Hepatocyte (in vitro differentiated cells): ENCODE results near the gene ALDOC. TPM values are rescaled to one million over a fixed set of nuclear protein-coding genes. Genes with fewer than 3 reads are reported as not detected.
A peak's percentile ranks its signal among the peaks of the same experiment; 100 is the strongest.

Experiments
- DNase-seq: peaks from one replicate; pipeline ENCODE4 v3.0.0-alpha.2; 2016; ENCODE audit warnings: low spot score
- H2AFZ ChIP-seq: fragments of 200-600 bp; sonication (generic); 2 replicates; pipeline ENCODE4 v1.6.0; 2016; ENCODE audit warnings: antibody characterized with exemption, mild to moderate bottlenecking
- H3K27ac ChIP-seq: fragments of 200-600 bp; sonication (generic); 2 replicates; pipeline ENCODE4 v1.5.1; 2016; ENCODE audit warnings: mild to moderate bottlenecking
- H3K27me3 ChIP-seq: fragments of 200-600 bp; sonication (generic); 2 replicates; pipeline ENCODE4 v1.6.1; 2016
- H3K36me3 ChIP-seq: fragments of 200-600 bp; sonication (generic); replicated peaks from 2 replicates; pipeline ENCODE4 v1.5.1; 2016; ENCODE audit warnings: low read depth; ENCODE audit not compliant: insufficient read depth
- H3K4me1 ChIP-seq: fragments of 200-600 bp; sonication (generic); 2 replicates; pipeline ENCODE4 v1.5.1; 2016; ENCODE audit warnings: mild to moderate bottlenecking, moderate library complexity; ENCODE audit not compliant: insufficient read depth
- H3K4me2 ChIP-seq: fragments of 200-600 bp; sonication (generic); 2 replicates; pipeline ENCODE4 v1.6.0; 2016
- H3K4me3 ChIP-seq: fragments of 200-600 bp; sonication (generic); 2 replicates; pipeline ENCODE4 v1.5.1; 2016; ENCODE audit warnings: mild to moderate bottlenecking
- H3K79me2 ChIP-seq: fragments of 200-600 bp; sonication (generic); 2 replicates; pipeline ENCODE4 v1.6.0; 2017; ENCODE audit warnings: mild to moderate bottlenecking
- H3K9me2 ChIP-seq: fragments of 200-600 bp; sonication (generic); replicated peaks from 2 replicates; pipeline ENCODE4 v1.6.0; 2017; ENCODE audit warnings: mild to moderate bottlenecking; ENCODE audit not compliant: insufficient read depth
- H3K9me3 ChIP-seq: fragments of 200-600 bp; sonication (generic); 2 replicates; pipeline ENCODE4 v1.5.1; 2016; ENCODE audit warnings: low read depth, mild to moderate bottlenecking
- H4K20me1 ChIP-seq: fragments of 200-600 bp; sonication (generic); 2 replicates; pipeline ENCODE4 v1.6.0; 2016; ENCODE audit warnings: mild to moderate bottlenecking; ENCODE audit not compliant: insufficient read depth, poor library complexity, severe bottlenecking
- CTCF ChIP-seq: fragments of 200-600 bp; sonication (generic); IDR thresholded peaks from 2 replicates; pipeline ENCODE4 v1.5.1; 2016; ENCODE audit warnings: antibody characterized with exemption, mild to moderate bottlenecking; ENCODE audit not compliant: poor library complexity
- EZH2 ChIP-seq: fragments of 200-600 bp; sonication (generic); IDR thresholded peaks from 2 replicates; pipeline ENCODE4 v1.6.1; 2016; ENCODE audit warnings: antibody characterized with exemption, mild to moderate bottlenecking, borderline replicate concordance
- EZH2phosphoT487 ChIP-seq: fragments of 200-600 bp; sonication (generic); IDR thresholded peaks from one replicate; pipeline ENCODE4 v1.6.1; 2018; ENCODE audit warnings: antibody characterized with exemption, mild to moderate bottlenecking, low read depth, moderate library complexity; ENCODE audit not compliant: unreplicated experiment, severe bottlenecking
- WGBS: methylation state at CpG from one replicate; pipeline ENCODE4 v1.1.6; 2016; ENCODE audit warnings: low lambda C conversion rate; ENCODE audit errors: missing lambda C conversion rate; 5-methylcytosine and 5-hydroxymethylcytosine counted together
- polyA plus RNA-seq: library from polyadenylated mRNA; unstranded; fragments of >200 nt; fragmentation: Nextera tagmentation; extraction: Ambion mirVana; gene quantifications from 2 replicates; pipeline ENCODE4 v1.2.1, GENCODE V29; 2016
- total RNA-seq: library from RNA; depleted of rRNA; stranded (reverse); fragments of >200 nt; gene quantifications from 2 replicates; pipeline ENCODE4 v1.2.3, GENCODE V29; 2014

ALDOC gene
- total and polyA plus RNA-seq, 2 experiments from 2014 or later = 14.9 to 31.8 TPM

- H3K36me3 ChIP-seq = no peaks in the 10 kb centered on the region
- DNase-seq = no peak
- no peak overlapping the region for H3K27ac ChIP-seq
- H3K4me2 ChIP-seq = no peak overlapping the region
- peaks cover 22% of the 10 kb centered on the region for H3K4me1 ChIP-seq
- 93% methylated on average over 6 of the region's 6 CpGs for WGBS
- H3K9me2 ChIP-seq = no peaks in the 10 kb centered on the region
- H4K20me1 ChIP-seq = peaks cover 10% of the 10 kb centered on the region
- no peaks in the 10 kb centered on the region for H3K27me3 ChIP-seq
- H3K79me2 ChIP-seq = peaks cover 22% of the 10 kb centered on the region
- no peak overlapping the region for H3K4me3 ChIP-seq
- TF ChIP-seq EZH2 (no peak), EZH2phosphoT487 (no peak), CTCF (no peak)
- no peak overlapping the region for H2AFZ ChIP-seq
- H3K9me3 ChIP-seq = no peaks in the 10 kb centered on the region
Measured at GRCh38 chr17:28548417-28549130, 28.1 kb downstream of the ALDOC start.

GRCh38 chr17:28547623-28548416, 28.9 kb downstream of the ALDOC start:
- DNase-seq = peak; percentile 65
- 77% methylated on average over 26 of the region's 26 CpGs for WGBS
- no peak overlapping the region for H3K27ac ChIP-seq

GRCh38 chr17:28547096-28547622, 29.5 kb downstream of the ALDOC start:
- Histone ChIP-seq H3K79me2 (peaks cover 22% of the 10 kb centered on the region), H3K4me1 (peaks cover 11% of the 10 kb centered on the region), H3K9me3 (no peaks in the 10 kb centered on the region), H3K27me3 (no peaks in the 10 kb centered on the region), H3K36me3 (no peaks in the 10 kb centered on the region), H4K20me1 (peaks cover 10% of the 10 kb centered on the region), H2AFZ (no peak overlapping the region), H3K4me2 (no peak overlapping the region), H3K27ac (no peak overlapping the region), H3K4me3 (no peak overlapping the region), H3K9me2 (no peaks in the 10 kb centered on the region)
- TF ChIP-seq EZH2phosphoT487 = no peak
- no peak for TF ChIP-seq CTCF
- no peak for TF ChIP-seq EZH2
- no peak for DNase-seq
- 88% methylated on average over 14 of the region's 14 CpGs for WGBS

More at GRCh38 chr17:28547623-28548416, 28.9 kb downstream of the ALDOC start:
- Histone ChIP-seq H3K9me2 (no peaks in the 10 kb centered on the region), H3K4me2 (no peak overlapping the region), H3K4me3 (no peak overlapping the region), H2AFZ (no peak overlapping the region), H3K9me3 (no peaks in the 10 kb centered on the region), H3K36me3 (no peaks in the 10 kb centered on the region), H3K27me3 (no peaks in the 10 kb centered on the region), H3K79me2 (peaks cover 22% of the 10 kb centered on the region), H4K20me1 (peaks cover 10% of the 10 kb centered on the region), H3K4me1 (peaks cover 14% of the 10 kb centered on the region)
- no peak for TF ChIP-seq EZH2
- TF ChIP-seq CTCF = peak; percentile 66
